Lung microvascular endothelial cell (primary cell): ENCODE data around the gene RPL36AL. TPM values are rescaled to one million over a fixed set of nuclear protein-coding genes. Genes with fewer than 3 reads are reported as not detected.

Experiments
- DNase-seq, 2 donors: peaks; one replicate each; pipeline versions ENCODE4 v3.0.0 to v3.0.0-alpha.2; 2010; ENCODE audit warnings: low read depth in 2 of 2
- total RNA-seq: library from RNA; depleted of rRNA; stranded (reverse); fragments of >200 nt; gene quantifications from 2 replicates; pipeline ENCODE4 v1.2.1, GENCODE V29; 2014

RPL36AL gene
- total RNA-seq: 240 and 248 TPM in 2 replicates

DNA sequence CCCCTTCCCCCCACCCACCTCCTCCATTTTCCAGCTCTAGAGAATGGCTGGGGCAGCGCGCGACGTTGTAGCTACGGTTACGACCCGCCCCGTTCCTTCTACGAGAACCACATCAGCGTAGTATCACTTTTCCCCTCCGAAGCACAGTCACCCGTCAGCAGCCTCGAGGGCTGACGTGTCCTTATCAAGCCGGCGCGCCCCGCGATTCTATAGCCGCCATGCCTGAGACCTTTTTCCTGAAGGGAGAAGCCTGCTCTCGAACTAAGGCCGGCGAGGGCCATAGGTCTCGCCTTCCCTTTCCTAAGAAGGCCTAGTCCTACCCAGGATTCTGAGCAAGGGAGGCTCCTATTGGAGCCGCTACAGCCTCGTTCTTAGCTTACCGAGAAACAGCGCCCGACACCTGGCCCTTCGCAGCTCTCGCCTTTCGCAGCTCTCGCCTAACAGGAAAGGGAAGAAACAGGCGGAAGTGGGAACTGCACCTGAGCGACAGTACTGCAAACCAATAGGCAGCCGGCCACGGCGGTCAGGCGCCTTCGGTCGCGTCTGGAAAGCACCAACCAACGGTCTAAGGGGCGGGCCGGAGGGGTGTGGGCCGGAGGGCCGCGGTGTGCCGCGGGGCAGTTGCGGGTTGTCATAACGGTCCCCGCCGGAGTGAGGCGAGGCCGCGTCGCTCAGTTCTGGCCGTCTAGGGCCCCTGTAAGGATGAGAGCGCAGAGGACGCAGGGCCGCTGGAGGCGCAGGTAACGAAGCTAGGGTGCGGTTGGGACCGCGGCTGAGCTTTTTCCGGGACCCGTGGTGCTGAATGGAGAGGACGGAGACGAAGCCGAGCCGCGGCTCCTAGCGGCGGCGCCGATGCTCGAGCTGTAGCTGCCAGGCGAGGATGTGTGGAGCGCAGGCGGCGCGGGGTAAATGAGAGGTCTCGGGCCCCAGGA is at the start of gene RPL36AL, which contains the start of gene MGAT2:
Gene RPL36AL, minus strand, starts transcription at position 445 of the 932 bp plus-strand sequence. CDS start 1,522 bp downstream, outside the sequence.
Gene MGAT2, plus strand, starts transcription at position 618 of the 932 bp plus-strand sequence. CDS start 470 bp downstream, outside the sequence.
- peak; percentile 99 for DNase-seq

DNA sequence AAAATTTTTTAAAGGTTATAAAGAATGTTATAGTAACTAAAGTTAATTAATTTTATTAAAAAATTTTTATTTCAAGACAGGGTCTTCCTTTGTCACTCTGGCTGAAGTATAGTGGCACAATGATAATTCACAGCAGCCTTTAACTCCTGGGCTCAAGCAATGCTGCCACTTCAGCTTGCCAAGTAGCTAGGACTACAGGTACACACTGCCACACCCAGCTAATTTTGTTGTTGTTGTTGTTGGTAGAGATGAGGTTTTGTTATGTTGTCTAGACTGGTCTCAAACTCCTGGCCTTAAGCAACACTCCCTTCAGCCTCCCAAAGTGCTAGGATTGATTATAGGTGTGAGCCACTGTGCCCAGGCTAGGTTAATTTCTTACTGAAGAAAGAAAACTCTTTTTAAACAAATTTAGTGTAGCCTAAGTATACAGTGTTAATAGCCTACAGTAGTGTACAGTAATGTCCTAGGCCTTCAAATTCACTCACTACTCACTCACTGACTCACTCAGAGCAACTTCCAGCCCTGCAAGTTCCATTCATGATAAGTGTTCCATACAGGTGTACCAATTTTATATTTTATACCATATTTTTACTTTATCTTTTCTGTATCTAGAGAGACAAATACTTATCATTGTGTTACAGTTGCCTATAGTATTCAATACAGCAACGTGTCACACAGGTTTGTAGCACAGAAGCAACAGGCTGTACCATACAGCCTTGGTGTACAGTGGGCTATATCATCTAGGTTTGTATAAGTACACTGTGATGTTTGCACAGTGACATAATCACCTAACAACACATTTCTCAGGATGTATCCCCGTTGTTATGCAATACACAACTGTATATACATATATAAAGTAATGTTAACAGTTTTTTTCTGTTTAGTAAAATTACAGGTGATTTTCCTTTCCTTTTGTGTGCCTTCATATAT is 39.4 kb upstream of the RPL36AL start:
- DNase-seq: no peak

DNA sequence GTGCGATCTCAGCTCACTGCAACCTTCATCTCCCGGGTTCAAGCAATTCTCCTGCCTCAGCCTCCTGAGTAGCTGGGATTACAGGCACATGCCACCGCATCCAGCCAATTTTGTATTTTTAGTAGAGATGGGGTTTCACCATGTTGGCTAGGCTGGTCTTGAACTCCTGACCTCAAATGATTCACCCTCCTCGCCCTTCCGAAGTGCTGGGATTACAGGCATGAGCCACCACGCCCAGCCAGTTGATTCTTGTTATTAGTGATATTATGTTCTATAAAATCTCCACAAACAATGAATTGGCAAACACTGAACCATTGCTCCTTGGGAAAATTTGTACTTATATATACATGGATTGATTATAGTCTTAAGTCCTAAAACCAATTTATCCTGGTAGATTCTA is 37.1 kb upstream of the RPL36AL start:
- DNase-seq: peak in 1 of 2 donors; percentile 33

DNA sequence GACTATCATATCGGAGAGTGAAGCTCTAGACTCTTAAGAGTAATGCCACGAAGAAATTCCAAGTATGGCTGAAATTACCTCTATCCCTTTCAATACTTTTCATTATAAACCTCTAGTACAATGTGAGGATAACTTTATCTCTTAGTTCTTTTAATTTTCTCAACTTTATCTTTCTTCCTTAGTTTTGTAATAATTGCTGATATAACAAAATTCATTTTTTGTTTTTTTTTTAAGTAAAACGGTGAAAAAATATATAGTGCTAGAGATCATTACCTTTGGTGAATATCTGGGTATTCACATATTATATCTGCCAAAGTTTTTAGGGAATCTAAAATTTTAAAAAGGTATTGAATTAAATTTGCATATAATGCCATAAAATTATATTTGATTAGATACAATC is 34.1 kb upstream of the RPL36AL start:
- DNase-seq: no peak

DNA sequence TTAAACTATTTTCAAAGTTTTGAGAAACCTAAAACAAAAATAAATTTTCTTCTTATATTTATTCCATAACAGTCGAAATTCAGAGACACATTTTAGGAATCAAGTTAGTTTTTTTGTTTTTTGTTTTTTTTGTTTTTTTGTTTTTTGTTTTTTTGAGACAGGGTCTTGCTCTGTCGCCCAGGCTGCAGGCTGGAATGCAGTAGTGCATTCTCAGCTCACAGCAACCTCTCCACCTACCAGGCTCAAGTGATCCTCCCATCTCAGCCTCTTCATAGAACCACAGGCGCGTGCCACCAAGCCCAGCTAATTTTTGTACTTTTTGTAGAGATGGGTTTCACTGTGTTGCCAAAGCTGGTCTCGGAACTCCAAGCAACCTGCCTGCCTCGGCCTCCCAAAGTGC is 33.1 kb upstream of the RPL36AL start:
- DNase-seq: no peak

DNA sequence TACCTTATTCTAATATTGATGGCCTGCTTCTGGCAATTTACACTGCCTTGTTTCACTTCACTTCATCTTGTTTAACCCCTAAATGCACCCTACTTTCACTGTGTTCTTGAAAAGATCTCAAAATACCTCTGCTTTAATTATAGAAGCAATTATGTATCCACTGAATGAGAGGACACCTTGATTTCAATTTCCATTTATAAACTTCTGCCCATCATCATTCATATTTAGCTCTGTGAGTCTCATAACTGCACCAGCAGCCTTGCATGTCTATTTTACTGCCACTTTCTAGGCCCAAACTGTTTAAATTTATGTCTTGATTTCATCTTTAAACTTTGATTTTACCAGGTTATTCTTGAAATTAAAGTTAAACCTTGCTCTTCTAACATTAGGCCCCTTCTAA is 21.7 kb upstream of the RPL36AL start:
- DNase-seq: no peak

DNA sequence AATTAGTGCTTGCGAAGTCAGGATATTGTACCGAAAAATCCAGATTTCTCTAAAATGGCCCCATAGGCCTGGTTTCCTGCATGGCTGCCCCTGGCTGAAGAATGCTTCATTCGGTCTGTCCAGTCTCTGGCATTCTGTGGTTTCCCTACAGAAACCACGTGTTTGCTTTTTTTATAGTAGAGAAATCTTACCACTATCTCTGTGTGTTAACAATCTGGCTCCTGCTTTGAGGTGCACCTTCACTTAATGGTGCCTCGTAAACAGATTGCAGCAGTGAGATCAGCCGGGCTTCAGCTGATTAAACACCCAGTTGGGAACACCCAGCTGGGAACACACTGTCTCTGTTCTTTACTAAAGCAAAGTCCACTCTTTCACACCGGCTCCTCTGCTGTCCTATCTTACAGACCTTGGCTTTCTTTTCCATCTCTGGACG is 21.3 kb upstream of the RPL36AL start:
- no peak for DNase-seq

DNA sequence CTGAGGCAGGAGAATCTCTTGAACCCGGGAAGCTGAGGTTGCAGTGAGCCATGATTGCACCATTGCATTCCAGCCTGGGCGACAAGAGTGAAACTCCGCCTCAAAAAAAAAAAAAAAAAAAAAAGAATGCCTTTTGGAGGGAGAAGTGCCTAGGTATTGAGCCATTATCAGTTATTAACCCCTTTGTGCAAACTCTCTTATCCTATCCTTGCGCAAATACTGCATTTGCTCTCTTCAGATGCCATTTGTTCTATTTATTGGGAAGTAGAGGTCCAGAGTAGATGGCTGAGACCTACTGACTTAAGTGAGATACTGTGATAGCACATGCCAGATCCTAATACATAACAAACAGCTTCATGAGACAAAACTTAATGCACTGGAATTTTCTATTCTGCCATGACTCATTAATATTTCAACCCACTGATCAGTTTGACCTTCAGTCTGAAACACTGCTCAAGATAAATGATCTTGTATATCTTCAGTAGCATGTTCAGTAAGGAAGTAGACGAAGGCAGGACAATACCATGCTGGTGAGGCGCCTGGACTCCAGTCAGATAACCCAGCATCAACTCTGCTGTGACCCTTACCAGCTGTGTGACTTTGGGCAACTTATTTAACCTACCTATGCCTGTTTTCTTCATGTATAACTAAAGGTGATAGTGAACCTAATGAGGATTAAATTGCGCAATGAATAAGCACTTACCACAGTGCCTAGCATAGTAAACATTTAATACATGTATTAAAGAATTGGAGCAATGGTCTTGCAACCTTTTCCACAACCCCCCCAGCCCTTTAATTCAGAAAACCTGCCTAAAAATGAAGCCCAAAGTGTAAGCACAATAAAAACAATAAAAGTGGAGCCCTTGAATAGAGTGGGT is 20.4 kb upstream of the RPL36AL start:
- DNase-seq: no peak

DNA sequence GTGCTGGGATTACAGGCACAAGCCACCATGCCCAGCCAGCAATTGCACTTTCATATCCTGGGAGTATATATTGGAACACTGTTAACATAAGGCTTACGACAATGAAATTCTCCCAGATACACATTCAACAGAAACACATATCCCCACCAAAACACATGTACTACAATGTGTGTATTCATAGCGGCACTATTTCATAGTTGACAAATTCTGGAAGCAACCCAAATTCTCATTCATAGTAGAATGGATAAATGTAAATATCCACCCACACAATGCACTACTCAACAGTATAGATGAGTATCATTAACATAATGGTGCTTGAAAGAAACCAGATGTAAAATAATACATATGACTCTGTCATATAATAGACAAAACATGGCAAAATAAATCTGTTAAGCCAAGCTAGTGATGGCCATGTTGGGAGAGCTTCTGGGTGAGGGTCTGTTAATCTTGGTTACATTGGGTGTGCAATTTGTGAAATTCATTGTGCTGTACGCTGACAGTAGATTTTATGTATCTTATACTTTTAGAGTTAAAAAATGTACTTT is 17.2 kb upstream of the RPL36AL start:
- no peak for DNase-seq

DNA sequence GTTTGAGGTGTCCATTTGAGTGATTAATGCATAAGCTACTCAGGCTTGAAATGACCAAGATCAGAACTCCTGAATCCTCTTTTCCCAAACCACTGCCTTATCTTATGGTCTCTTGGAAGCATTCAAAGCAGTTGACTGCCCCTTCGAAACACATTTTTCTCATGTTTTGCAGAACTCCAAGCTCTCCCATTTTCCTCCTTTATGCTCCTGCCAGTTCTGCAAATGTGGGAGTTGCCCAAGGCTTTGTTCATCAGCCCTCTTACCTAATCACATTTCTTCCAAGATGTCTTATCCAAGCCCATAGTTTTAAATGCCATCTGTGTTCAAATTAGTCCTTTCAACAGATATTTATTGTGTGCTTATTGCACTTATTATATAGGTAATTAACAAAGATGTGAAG is 16.4 kb upstream of the RPL36AL start:
- DNase-seq: no peak

DNA sequence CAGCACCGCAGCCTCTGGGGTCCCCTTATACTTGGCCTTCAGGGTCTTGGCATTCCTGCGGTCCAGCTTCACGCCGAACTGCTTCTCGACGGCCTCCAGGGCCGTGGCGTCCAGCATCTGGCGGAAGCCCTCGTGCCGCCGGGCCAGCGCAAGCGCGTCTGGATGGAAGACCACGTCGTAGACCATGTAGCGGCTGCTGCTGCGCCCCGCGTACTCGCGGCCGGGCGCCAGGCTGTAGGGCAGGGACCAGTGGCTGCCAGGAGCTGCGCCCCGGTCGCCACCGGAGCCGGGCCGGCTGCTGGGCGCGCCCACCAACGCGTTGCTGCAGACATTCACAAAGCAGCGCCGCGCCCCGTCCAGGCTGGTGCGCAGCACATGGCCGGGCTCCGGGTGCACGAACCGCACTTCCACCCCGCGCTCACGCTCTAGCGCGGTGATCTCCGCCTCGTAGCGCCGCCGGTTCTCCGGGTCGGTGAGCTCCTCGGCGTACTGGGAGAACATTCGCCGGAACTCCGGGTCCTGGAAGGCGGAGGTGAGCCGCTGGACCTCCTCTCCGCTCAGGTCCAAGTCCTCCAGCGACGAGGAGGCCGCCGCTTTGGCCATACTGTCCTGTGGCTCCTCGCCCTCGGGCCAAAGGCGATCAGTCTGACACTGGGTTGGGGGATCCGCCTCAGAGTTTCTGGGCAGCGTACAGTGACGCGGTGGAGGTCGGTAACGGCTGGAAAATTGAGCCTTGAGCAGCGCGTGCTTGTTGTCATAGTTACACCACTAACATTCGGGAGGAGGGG is 14.3 kb upstream of the RPL36AL start, which contains the start of gene DNAAF2:
Gene DNAAF2, minus strand, starts transcription at position 698 of the 788 bp plus-strand sequence. Its CDS starts 95 bp downstream, at position 603.
- DNase-seq: peak; percentile 78 to 88

DNA sequence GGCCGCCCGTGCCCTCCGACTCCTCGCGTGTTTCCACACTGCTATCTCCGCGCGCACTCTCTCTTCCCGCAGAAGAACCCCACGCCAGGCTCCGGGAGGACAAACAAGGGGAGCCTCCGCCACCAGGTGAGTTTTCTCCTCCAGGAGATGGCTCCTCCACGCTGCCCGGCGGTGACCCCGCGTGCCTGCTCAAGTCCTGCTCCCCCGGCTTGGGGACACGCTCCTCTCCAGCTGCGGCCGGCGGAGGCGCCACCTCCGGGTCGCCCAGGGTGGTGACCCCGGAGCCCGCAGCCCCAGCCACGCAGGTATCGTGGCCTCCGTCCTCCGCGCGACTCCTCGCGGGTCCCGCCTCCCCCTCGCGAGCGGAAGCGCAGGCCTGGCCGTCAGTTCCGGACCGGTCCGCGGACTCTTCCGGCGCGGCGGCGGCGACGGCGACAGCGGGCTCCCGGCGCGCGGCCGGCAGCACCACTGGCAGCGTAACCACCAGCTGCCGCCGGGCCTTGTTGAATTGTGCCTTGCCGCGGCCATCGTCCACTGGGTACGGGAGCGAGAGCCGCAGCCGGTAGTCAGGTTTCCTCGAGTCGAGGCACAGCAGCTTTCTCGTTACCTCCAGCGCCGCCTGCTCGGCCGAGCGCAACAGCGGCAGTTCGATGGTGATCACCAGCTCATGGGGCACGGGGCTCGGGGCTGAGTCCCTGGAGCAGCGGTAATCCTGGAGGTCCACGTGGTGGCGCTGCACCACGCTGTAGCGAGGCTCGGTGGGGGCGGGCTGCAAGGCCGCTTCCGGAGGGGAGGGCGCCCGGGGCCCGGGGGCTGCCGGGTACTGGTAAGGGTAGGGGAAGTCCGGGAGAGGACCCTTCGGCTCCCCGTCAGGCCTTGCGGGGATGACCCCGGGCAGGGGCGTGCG is 13.5 kb upstream of the RPL36AL start:
- peak; percentile 98 for DNase-seq

DNA sequence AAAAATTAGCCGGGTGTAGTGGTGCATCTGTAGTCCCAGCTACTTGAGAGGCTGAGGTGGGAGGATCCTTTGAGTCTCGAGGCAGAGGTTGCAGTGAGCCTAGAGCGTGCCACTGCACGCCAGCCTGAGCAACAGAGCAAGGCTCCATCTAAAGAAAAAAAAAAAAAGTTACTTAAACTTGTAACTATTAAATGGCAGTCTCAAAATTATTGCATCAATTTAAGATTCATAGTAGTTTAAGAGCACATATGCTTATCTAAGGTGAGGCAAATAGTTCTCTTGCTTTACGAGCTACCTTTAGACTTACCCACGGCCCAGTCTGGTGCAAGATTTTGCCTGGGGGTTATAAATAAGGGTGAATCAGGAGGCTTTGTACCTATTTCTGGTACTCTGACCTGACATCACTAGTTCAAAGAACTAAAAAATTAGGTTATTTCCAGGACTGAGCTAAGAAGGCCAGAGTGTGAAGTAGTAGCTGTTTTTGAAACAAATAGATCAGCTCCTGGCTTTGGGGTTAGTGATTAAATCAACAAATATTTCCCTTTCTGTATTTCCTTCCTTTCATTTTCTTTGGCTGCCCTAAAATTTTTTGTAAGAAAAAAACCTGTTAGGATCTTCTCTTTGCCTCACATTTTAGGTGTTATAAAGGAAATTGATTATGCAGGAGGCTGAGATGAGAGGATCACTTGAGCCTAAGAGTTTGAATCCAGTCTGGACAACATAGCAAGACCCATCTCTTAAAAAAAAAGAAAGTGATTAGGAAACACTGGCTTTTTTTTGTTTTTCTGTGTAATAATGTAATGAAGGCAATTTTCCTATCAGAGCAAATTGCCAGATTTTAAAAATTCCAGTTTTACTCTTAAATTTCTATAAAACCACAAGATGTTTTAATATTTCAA is 3.8 kb upstream of the RPL36AL start:
- peak; percentile 39 to 57 for DNase-seq

DNA sequence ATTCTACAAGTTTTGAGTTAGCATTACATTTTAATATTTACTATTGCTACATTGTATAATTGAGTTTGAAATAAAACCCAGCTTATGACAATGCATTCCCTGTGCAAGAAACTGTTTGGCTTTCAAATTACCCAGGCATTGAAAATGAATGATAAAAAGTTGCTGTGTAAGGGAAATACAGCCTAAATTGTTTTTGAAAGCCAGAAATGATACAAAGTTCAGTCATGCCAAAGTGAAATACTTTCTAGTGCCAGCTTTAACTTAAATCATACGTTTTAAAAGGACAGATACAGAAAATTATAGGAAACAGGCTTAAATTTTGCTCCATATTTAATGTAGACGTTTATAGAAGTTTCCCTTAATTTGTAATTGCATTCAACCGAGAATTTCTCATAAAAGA is 3.0 kb upstream of the RPL36AL start:
- peak in 1 of 2 donors; percentile 32 for DNase-seq

DNA sequence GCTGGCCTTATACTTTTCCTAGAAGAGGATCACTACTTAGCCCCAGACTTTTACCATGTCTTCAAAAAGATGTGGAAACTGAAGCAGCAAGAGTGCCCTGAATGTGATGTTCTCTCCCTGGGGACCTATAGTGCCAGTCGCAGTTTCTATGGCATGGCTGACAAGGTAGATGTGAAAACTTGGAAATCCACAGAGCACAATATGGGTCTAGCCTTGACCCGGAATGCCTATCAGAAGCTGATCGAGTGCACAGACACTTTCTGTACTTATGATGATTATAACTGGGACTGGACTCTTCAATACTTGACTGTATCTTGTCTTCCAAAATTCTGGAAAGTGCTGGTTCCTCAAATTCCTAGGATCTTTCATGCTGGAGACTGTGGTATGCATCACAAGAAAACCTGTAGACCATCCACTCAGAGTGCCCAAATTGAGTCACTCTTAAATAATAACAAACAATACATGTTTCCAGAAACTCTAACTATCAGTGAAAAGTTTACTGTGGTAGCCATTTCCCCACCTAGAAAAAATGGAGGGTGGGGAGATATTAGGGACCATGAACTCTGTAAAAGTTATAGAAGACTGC is 1.7 kb upstream of the RPL36AL start:
- peak in 1 of 2 donors; percentile 3 for DNase-seq

DNA sequence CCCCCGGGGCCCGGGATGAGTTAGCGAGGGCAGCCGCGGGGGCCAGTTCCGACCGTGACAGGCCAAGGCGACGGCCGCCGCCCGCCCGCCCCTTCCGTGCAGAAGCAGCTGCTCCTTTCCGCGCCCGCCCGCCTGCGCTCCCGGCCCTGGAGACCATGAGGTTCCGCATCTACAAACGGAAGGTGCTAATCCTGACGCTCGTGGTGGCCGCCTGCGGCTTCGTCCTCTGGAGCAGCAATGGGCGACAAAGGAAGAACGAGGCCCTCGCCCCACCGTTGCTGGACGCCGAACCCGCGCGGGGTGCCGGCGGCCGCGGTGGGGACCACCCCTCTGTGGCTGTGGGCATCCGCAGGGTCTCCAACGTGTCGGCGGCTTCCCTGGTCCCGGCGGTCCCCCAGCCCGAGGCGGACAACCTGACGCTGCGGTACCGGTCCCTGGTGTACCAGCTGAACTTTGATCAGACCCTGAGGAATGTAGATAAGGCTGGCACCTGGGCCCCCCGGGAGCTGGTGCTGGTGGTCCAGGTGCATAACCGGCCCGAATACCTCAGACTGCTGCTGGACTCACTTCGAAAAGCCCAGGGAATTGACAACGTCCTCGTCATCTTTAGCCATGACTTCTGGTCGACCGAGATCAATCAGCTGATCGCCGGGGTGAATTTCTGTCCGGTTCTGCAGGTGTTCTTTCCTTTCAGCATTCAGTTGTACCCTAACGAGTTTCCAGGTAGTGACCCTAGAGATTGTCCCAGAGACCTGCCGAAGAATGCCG is 872 bp upstream of the RPL36AL start:
- DNase-seq: peak; percentile 76 to 79
